Mesangial cell (primary cell): ENCODE measurements around the gene PKD2. TPM values are rescaled to one million over a fixed set of nuclear protein-coding genes. Genes with fewer than 3 reads are reported as not detected.

Experiments used
- total RNA-seq: library from RNA; depleted of rRNA; stranded (reverse); fragments of >200 nt; gene quantifications from 2 replicates; pipeline ENCODE4 v1.2.3, GENCODE V29; 2015

The PKD2 gene
- total RNA-seq = 12.9 and 47.9 TPM in 2 replicates

GRCh38 chr4:88007304-88008121 is at the start of gene PKD2:
Gene PKD2, plus strand, starts transcription at chr4:88007635. Its CDS starts 99 bp downstream, at chr4:88007734.

GRCh38 chr4:87975466-87975865 is 32.0 kb upstream of the PKD2 start, which contains the start of gene SPP1:
Gene SPP1, plus strand, starts transcription at chr4:87975714. Its CDS starts 1,182 bp downstream, at chr4:87976896.

Other genes starting within 250 kb of the PKD2 start
- not detected in 2 replicates for gene IBSP, start 208.1 kb upstream of the PKD2 start, total RNA-seq
- gene MEPE, start 174.7 kb upstream of the PKD2 start, total RNA-seq = not detected in 2 replicates
- 46.0 and 349 TPM in 2 replicates for gene SPP1, start 31.9 kb upstream of the PKD2 start, total RNA-seq
- 1.1 TPM in 1 of 2 replicates, not detected in the other for gene ABCG2, start 151.0 kb downstream of the PKD2 start, total RNA-seq